Fibroblast of peridontal ligament (primary cell): ENCODE data around the gene CCDC82.

ENCODE experiments used
- DNase-seq: peaks from one replicate; pipeline ENCODE4 v3.0.0-alpha.2; 2010; ENCODE audit errors: extremely low read depth

CCDC82 gene

DNA sequence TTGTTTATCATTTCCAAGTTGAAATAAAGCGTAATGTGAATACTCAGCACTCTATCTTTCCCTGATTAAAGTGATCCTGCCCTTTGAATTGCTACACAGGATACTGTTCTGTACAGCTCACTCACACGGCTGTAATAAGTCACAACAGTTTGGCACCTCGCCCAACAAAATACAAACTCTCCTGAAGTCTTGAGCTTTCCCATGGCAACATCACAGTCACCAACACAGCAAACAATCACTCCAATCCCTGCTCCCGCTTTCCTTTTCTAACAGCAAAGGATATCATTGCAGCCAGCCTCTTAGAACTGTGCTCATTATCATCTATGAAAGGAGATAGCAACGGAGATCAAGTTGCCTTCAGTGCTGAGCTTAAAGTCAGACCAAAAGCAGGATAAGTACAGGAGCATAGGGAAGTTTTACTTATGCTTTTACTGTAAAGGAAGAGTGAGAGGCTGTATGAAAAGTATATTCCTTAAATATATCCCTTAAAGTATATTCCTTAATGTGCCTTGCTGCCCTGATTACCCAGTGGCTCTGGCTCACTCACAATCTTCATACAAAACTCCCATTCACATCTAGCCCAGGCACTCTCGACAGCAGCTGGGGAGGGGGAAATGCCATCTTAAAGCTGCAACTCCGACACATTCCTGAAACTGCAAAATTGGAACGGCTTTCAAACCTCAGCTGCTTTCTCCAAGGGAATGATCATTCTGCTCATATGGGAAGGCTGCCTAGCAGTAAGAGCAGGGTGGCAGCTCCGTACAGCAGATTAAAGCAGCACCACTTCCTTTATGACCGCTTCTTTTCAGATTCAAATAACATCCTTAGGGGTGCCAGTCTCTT is 82.6 kb downstream of the CCDC82 start:
- peak; percentile 99 for DNase-seq

DNA sequence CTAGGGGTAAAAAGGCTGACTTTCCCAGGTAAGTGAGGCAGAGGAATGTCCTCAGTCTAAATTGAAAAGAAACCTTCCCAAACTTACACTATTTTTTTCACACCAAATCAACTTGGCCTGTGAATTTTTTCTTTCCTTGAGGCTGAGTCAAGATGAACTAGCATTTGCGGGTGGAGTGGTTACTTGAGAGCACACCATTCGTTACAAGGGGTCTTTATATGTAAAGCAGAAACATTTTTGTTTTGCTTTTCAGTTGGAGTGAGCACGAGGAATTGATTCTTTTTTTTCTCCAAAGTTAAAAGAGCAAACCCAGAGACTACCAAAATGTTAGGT is 83.1 kb downstream of the CCDC82 start:
- no peak for DNase-seq

DNA sequence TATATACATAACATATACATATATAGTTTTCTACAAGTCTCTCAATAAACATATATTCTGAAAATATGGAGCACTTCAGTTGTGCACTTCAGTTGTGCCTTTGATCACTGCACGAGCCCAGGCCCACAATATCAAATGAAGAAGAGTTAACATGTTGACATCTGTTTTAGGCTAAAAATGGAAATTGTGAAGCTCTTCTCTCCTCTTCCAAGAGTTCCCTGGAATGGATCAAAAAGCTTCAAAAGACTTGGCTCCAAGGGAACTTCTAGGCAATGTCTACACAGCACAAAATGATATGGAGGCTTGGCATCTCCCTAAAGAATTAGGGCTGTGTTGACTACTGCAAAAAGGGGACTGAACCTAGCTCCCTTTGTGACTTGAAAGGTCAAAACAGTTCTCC is 83.6 kb downstream of the CCDC82 start:
- no peak for DNase-seq

DNA sequence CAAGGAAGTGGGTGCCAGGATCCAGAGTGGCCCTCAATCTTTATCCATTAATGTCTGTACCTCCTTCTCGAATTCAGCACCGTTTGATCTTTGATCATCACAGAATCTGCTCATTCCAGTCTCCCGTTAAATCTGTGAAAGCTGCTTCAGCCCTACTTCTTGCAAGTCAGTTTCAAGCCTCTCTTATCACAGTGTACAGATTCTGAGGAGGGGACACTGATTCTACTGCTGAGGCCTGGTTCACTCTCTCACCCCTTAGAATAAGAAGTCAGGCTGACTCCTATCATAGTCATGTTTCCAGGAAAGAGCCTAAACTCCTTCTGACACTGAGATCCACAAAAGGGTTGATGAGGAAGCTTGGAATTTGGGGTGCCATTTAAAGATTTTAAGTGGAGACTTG is 85.7 kb downstream of the CCDC82 start:
- DNase-seq = no peak

DNA sequence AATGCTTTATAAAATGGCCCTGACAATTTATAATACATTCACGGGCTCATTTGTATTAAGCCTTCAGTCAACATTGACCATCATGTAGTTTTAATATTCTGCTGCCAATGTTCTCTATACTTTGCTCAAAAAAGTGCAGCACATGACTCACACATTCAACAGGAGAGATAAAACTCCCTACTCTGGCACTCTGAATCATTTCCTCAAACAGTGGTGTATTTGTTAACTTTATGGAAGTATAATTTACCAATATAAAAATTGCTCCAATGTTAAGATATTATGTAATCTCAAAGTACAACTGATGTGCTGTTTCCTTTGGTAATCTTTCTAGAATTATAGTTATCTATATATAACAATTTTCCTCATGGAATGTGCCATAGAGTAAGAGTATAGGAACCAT is 86.6 kb downstream of the CCDC82 start:
- DNase-seq = peak; percentile 76
